ENCODE results near the gene AGMO.

Gene AGMO

DNA sequence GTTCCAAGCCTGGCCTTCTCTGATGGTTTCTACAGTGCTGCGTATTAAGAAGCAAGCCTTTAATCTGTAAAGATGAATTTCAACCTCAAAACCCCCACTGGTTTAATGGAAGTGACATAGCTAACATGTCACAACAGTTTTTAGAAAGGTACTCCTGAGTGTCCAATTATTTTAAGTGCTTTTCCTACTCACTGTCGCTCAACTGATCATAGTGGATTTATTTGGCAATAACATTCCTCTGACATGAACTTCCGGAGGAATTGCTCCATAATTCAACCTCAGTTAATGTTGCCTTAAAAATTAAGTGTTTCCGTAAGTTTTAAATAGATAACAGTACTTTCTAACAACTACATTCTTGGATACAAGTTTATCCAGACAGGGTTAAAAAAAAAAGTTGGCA, 57.5 kb downstream of the AGMO start:
- Mint-ChIP-seq H3K9me3 (peaks cover 1% of the 10 kb centered on the region), H3K4me1 (no peaks in the 10 kb centered on the region), H3K27me3 (no peaks in the 10 kb centered on the region), H3K4me3 (no peak overlapping the region), H3K36me3 (no peaks in the 10 kb centered on the region), H3K27ac (no peak overlapping the region)
- DNase-seq (ENCODE audit: low spot score in 2 of 2) = no peak
- no peak for ATAC-seq (ENCODE audit: low read depth)

- no peaks in the 10 kb centered on the region for H3K27me3 Mint-ChIP-seq
- DNase-seq (ENCODE audit: low spot score in 2 of 2) (no peak), ATAC-seq (ENCODE audit: low read depth) (no peak)
- no peak overlapping the region for H3K27ac Mint-ChIP-seq
- peaks cover 1% of the 10 kb centered on the region for H3K9me3 Mint-ChIP-seq
- H3K4me1 Mint-ChIP-seq = no peaks in the 10 kb centered on the region
- H3K4me3 Mint-ChIP-seq = no peak overlapping the region
- no peaks in the 10 kb centered on the region for H3K36me3 Mint-ChIP-seq
These were observed 58.1 kb downstream of the AGMO start for GRCh38 chr7:15503603-15504290.

DNA sequence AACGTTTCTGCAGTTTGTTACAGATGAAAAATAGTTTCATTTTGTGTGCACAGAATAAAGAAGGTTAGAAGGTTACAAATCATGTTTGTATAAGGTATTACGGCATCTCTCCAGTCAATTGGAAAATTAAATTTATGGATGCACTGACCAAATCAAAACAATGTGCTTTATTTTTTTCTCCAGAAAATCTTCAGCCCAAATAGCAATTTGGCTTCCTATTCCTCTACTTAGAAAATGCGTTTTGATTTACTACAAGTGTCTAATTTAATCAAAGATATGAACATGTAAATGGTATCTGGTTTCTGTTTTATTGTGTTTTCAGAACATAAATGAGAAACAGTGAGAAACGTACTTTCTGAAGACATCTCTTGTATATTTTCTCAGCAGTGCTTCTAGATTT, 63.4 kb downstream of the AGMO start:
- Mint-ChIP-seq H3K27ac (no peak overlapping the region), H3K4me1 (no peaks in the 10 kb centered on the region), H3K9me3 (peaks cover 4% of the 10 kb centered on the region), H3K27me3 (no peaks in the 10 kb centered on the region), H3K36me3 (no peaks in the 10 kb centered on the region), H3K4me3 (no peak overlapping the region)
- DNase-seq (ENCODE audit: low spot score in 2 of 2) = no peak
- ATAC-seq (ENCODE audit: low read depth) = no peak

DNA sequence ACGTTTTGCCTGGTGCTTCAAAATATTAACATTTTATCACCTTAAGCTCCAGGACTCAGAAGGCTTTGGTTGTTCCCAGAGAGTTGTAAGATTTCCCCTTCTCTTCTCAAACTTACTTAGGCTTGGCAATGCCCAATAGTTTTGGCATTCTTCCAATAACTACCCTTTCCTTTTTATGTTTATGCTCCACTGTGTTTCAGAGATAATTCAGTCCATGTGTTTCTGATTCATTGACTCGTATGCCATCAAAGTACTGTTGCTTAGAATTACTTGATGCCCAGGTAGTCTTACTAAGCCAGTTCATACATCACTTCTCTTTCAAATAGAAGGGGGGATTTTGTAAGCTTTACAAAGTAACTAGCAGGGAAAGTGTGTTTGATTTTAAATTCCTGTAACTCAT, 66.6 kb downstream of the AGMO start:
- no peak overlapping the region for H3K27ac Mint-ChIP-seq
- no peaks in the 10 kb centered on the region for H3K4me1 Mint-ChIP-seq
- peaks cover 2% of the 10 kb centered on the region for H3K9me3 Mint-ChIP-seq
- H3K4me3 Mint-ChIP-seq = no peak overlapping the region
- ATAC-seq (ENCODE audit: low read depth) (no peak), DNase-seq (ENCODE audit: low spot score in 2 of 2) (no peak)
- H3K36me3 Mint-ChIP-seq = no peaks in the 10 kb centered on the region
- no peaks in the 10 kb centered on the region for H3K27me3 Mint-ChIP-seq

GRCh38 chr7:15494711-15495110, 67.1 kb downstream of the AGMO start:
- H3K4me3 Mint-ChIP-seq = no peak overlapping the region
- no peak overlapping the region for H3K27ac Mint-ChIP-seq
- peaks cover 2% of the 10 kb centered on the region for H3K9me3 Mint-ChIP-seq
- ATAC-seq (ENCODE audit: low read depth) = no peak
- DNase-seq (ENCODE audit: low spot score in 2 of 2) = no peak
- no peaks in the 10 kb centered on the region for H3K36me3 Mint-ChIP-seq
- no peaks in the 10 kb centered on the region for H3K4me1 Mint-ChIP-seq
- no peaks in the 10 kb centered on the region for H3K27me3 Mint-ChIP-seq

DNA sequence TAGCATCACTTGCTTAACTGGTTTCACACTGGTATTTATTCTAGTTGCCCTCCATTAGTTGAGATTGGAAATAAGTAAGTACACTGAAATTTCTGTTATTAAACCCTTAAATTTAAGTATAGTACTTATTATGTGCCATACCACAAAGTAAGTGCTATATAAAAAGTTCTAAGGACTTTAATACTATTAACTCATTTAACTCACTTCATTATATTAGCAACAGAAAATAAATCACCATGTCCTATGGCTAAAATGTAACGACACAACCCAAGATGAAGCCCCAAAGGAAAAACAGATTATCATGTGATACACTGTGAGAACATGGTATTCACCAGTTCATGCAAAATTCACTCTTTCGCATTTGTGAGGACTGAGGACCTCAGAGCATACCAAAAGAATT, 70.5 kb downstream of the AGMO start:
- H3K4me1 Mint-ChIP-seq = no peaks in the 10 kb centered on the region
- no peaks in the 10 kb centered on the region for H3K27me3 Mint-ChIP-seq
- DNase-seq (ENCODE audit: low spot score in 2 of 2) (no peak), ATAC-seq (ENCODE audit: low read depth) (no peak)
- H3K36me3 Mint-ChIP-seq = no peaks in the 10 kb centered on the region
- no peak overlapping the region for H3K27ac Mint-ChIP-seq
- peaks cover 2% of the 10 kb centered on the region for H3K9me3 Mint-ChIP-seq
- no peak overlapping the region for H3K4me3 Mint-ChIP-seq

DNA sequence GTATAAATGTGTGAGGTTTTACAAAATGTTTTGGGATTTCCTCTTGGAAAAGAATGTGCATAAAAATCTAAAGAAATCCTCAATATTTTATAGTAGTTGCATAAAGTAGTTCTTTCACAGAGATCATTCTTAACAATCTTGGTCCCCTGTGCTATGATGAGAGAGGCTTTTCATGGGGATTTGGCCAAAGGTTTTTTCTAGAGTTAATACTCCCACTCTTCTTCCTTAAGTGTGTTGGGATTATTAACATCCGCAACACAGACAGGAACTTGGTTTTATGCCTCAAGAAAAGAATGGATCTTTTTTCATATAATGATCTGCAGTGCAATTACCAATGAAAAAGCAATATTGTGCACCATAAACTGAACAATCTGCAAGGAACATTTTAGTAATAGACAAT, 71.5 kb downstream of the AGMO start:
- Mint-ChIP-seq H3K9me3 (no peaks in the 10 kb centered on the region), H3K4me1 (no peaks in the 10 kb centered on the region), H3K27me3 (no peaks in the 10 kb centered on the region), H3K36me3 (no peaks in the 10 kb centered on the region), H3K27ac (no peak overlapping the region), H3K4me3 (no peak overlapping the region)
- DNase-seq (ENCODE audit: low spot score in 2 of 2) (no peak), ATAC-seq (ENCODE audit: low read depth) (no peak)

DNA sequence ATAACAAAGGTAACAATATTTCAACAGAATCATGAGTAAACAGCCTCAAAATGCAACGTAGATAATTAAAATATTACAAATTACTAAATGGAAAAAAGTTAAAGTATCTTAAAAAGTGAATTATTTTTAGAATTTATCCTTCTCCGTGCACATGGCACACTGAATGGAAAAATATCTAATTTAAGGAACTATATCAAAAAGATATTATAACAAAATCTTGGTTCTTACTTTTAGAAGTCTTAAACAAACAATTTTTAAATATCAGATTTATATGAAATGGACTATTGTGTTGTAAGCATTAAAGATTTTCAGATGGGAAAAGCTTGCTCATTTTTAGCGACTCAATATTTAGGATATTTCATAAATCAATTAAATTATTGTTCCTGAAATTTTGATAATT, 72.0 kb downstream of the AGMO start:
- Mint-ChIP-seq H3K4me3 (no peak overlapping the region), H3K4me1 (no peaks in the 10 kb centered on the region), H3K27me3 (no peaks in the 10 kb centered on the region), H3K27ac (no peak overlapping the region), H3K9me3 (no peaks in the 10 kb centered on the region), H3K36me3 (no peaks in the 10 kb centered on the region)
- DNase-seq (ENCODE audit: low spot score in 2 of 2) (no peak), ATAC-seq (ENCODE audit: low read depth) (no peak)

GRCh38 chr7:15489383-15489782, 72.4 kb downstream of the AGMO start:
- peaks cover 2% of the 10 kb centered on the region for H3K9me3 Mint-ChIP-seq

DNA sequence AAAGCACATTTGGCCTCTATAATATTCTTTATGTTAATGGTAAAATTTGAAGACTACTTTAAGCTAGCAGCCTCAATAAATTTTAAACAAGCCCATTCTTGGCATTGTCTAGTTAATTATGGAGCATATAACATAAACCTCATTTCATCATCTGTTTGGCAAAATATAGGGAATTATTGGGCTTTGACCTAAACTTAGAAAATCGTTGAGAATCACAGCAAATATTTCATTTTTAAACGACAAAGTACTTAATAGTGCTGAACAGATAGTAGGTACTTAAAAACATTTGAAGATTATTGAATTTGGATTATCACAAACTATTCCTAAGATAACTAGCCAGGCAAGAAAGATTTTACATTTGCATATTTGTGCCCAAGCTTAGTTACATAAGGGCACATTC, 73.4 kb downstream of the AGMO start:
- peaks cover 2% of the 10 kb centered on the region for H3K9me3 Mint-ChIP-seq

More at GRCh38 chr7:15489383-15489782, 72.4 kb downstream of the AGMO start:
- ATAC-seq (ENCODE audit: low read depth) (no peak), DNase-seq (ENCODE audit: low spot score in 2 of 2) (no peak)
- Mint-ChIP-seq H3K4me1 (no peaks in the 10 kb centered on the region), H3K27ac (no peak overlapping the region), H3K4me3 (no peak overlapping the region), H3K36me3 (no peaks in the 10 kb centered on the region), H3K27me3 (no peaks in the 10 kb centered on the region)

DNA sequence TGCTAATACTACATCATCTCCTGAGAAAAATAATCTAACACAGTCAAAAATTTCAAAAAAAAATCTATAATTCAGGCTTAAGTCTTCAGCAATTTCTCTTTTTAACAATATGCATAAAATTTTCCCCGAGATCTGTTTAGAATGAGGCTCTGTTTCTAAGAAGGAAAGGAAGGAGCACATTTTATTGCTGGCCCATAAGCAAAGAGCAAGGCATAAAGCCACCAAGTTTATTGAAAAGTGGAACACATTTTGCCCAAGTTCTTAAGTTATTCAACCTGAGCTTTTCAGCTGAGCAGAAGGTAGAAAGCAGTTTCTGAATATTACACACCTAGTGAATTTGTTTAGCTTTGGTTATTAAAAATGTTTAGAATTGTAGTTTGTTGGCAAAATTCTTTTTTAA, 73.9 kb downstream of the AGMO start:
- no peak for ATAC-seq (ENCODE audit: low read depth)
- peaks cover 2% of the 10 kb centered on the region for H3K9me3 Mint-ChIP-seq
- no peak overlapping the region for H3K4me3 Mint-ChIP-seq
- no peak overlapping the region for H3K27ac Mint-ChIP-seq
- H3K4me1 Mint-ChIP-seq = no peaks in the 10 kb centered on the region
- no peaks in the 10 kb centered on the region for H3K27me3 Mint-ChIP-seq
- no peak for DNase-seq (ENCODE audit: low spot score in 2 of 2)
- H3K36me3 Mint-ChIP-seq = no peaks in the 10 kb centered on the region

More for the DNA sequence above, 73.4 kb downstream of the AGMO start:
- Mint-ChIP-seq H3K4me3 (no peak overlapping the region), H3K27ac (no peak overlapping the region), H3K36me3 (no peaks in the 10 kb centered on the region), H3K27me3 (no peaks in the 10 kb centered on the region), H3K4me1 (no peaks in the 10 kb centered on the region)
- ATAC-seq (ENCODE audit: low read depth) (no peak), DNase-seq (ENCODE audit: low spot score in 2 of 2) (no peak)

DNA sequence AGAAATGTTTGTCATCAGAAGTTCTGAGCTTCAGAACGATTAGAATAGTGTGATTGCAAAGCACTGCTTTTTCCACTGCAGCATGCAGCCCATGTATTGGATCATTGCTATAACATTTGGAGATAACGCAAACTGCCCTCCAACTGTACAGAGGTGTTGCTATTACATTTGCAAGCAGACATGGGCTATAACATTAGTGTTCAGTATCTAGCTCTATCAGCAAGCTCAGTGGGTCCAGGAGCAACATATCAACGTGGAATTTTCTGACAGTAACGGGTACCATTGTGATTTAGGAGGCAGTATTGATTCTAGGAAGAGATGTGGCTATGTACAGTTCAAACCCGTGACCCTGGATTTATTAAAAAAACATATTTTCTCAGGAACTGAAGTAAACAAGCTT, 75.8 kb downstream of the AGMO start:
- no peak for DNase-seq (ENCODE audit: low spot score in 2 of 2)
- no peak overlapping the region for H3K4me3 Mint-ChIP-seq

GRCh38 chr7:15485431-15485830, 76.4 kb downstream of the AGMO start:
- Mint-ChIP-seq H3K27me3 (no peaks in the 10 kb centered on the region), H3K27ac (no peak overlapping the region), H3K4me3 (no peak overlapping the region), H3K4me1 (no peaks in the 10 kb centered on the region), H3K36me3 (no peaks in the 10 kb centered on the region), H3K9me3 (peaks cover 2% of the 10 kb centered on the region)
- no peak for ATAC-seq (ENCODE audit: low read depth)
- DNase-seq (ENCODE audit: low spot score in 2 of 2) = no peak

More for the DNA sequence above, 75.8 kb downstream of the AGMO start:
- no peak for ATAC-seq (ENCODE audit: low read depth)
- no peaks in the 10 kb centered on the region for H3K4me1 Mint-ChIP-seq
- H3K36me3 Mint-ChIP-seq = no peaks in the 10 kb centered on the region
- no peaks in the 10 kb centered on the region for H3K27me3 Mint-ChIP-seq
- peaks cover 2% of the 10 kb centered on the region for H3K9me3 Mint-ChIP-seq
- H3K27ac Mint-ChIP-seq = no peak overlapping the region

- Mint-ChIP-seq H3K4me3 (no peak overlapping the region), H3K9me3 (peaks cover 6% of the 10 kb centered on the region), H3K36me3 (no peaks in the 10 kb centered on the region), H3K27ac (no peak overlapping the region), H3K4me1 (no peaks in the 10 kb centered on the region), H3K27me3 (no peaks in the 10 kb centered on the region)
- ATAC-seq (ENCODE audit: low read depth) (no peak), DNase-seq (ENCODE audit: low spot score in 2 of 2) (no peak)
These were observed 80.7 kb downstream of the AGMO start for GRCh38 chr7:15481132-15481531.

DNA sequence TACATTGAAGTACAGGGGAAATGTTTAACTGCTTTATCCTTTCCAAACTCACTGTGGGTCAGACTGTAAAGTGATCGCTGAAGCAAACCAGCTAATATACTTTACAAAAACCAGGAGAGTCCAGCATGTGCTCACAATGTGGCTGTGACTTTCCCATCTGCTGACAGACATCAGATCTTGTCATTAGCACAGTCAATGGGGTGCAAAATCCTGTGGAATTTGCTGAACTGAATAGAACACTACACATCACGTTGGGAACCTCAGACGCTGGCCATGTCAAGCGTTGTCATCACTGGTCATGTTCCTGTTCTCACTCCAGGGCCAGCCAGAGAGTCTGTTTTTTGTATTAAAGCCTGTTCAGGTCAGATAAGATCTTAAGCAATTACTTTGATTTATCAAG, 83.4 kb downstream of the AGMO start:
- Mint-ChIP-seq H3K27ac (no peak overlapping the region), H3K36me3 (no peaks in the 10 kb centered on the region), H3K4me3 (no peak overlapping the region), H3K4me1 (no peaks in the 10 kb centered on the region), H3K9me3 (peaks cover 6% of the 10 kb centered on the region), H3K27me3 (no peaks in the 10 kb centered on the region)
- DNase-seq (ENCODE audit: low spot score in 2 of 2) (no peak), ATAC-seq (ENCODE audit: low read depth) (no peak)

Measured in memory B cell (primary cell).